GM18909 (cell line): ENCODE measurements around the gene VEGFD.

Source experiments
- ATAC-seq: cut with Tn5 transposase; IDR thresholded peaks from one replicate; pipeline ENCODE4 v1.9.1; 2021; ENCODE audit warnings: mild to moderate bottlenecking; ENCODE audit not compliant: unreplicated experiment, poor library complexity

Gene VEGFD

DNA sequence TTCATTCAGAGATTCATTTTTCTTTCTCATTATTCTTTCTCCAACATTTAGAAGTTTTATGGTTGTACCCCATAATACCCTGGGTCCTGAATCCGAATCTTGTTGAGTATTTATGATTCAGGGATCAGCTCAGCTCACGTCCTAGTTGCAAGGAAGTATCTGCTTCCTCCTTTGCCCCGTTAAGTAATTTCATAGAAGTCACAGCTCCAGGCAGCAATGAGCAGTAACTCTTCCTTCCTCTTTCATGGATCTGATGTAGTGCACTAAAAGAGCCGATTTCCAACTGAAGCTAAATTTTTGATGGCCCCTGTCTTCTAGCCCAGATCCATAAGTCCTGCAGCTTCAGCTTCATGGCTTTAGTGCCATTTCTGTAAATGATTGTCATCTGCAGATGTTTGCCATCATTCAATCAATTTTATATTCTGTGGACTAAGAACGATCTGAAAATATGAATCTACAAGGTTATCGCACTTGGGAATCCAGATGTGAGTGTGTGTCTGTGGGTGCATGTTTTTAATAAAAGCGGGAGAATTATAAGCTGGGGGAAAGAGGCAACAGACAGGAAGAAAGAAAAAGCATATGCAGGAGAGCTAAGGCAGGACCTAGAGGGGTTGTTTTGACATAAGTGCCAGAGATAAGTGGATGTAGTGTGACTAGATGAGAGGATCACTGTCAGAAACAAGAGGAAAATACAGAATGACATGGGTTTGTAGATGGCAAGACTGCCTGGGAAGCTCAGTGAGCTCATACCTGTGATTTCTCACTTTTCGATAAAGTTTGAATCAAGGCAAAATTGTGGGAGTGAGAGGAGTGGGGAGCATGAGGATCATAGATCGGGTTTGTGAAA is 17.5 kb downstream of the VEGFD start:
- ATAC-seq = no peak

- no peak for ATAC-seq
These were observed 24.5 kb downstream of the VEGFD start for GRCh38 chrX:15359701-15360100.

- ATAC-seq = no peak
These were observed 25.7 kb downstream of the VEGFD start for GRCh38 chrX:15358533-15358932.

GRCh38 chrX:15356444-15356843 is 27.8 kb downstream of the VEGFD start:
- ATAC-seq = no peak

DNA sequence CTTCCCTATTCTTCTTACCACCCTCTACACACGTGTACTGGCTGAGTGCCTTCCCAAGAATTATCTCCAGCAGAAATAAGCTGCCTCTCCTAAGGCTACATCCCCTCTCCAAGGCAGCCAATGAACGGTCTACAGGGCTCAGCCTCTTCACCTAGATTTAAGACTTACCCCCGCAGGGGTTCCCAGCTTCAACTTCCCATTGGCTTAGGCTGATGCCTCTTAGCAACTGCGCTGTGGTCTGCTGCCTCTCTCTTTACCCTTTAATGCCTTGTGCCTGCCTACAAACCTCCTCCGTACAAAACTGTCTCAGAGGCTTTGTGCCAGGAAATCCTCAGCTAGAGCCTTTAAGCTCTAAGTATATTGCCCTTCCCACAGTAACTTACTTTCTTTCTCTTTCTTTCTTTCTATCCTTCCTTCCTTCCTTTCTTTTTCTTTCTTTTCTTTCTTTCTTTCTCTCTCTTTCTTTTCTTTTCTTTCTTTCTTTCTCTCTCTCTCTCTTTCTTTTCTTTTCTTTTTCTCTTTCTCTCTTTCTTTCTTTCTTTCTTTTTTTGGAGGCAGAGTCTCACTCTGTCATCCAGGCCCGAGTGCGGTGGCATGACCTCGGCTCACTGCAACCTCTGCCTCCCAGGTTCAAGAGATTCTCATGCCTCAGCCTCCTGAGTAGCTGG is 33.8 kb downstream of the VEGFD start:
- no peak for ATAC-seq

DNA sequence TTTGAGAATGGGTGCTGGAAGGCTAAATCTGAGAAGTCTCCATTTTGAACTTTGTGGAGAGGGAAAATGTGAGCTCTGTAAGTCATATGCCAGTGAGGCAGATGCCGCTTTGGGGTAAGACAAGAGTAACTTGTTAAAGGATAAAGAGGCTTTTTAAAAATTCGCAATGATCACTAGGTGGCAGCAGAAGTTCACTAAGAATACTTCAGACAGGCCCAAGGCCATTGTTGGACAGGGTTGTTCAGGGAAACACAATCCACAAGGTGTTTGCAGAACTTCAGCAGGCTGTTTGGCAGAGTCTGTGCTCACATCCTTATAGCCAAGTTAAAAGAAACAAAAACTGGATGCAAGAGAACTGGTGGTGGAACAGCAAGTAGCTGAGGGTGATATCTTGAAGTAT is 35.2 kb downstream of the VEGFD start:
- ATAC-seq = no peak

GRCh38 chrX:15345976-15346375 is 38.2 kb downstream of the VEGFD start:
- no peak for ATAC-seq

- no peak for ATAC-seq
These were observed 40.1 kb downstream of the VEGFD start for GRCh38 chrX:15344106-15344505.

DNA sequence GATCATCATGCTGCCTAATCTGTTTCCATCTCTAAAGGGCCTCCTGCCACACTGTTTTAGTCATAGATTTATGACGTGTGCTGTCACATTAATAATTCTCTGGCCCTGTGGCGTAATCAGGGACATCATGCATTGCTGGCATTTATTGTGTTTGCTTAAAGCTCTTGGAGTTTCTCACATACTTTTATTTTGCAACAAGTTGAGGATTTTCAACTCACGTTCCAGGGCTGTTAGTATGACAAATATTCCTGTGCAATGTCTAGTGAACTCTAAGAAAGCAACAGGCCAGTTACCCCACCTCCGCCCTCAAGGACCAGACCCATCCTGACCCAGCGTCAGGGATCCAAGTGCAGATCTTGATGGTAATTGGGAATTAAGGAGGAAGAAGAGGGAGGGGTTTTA is 41.1 kb downstream of the VEGFD start:
- ATAC-seq = no peak

DNA sequence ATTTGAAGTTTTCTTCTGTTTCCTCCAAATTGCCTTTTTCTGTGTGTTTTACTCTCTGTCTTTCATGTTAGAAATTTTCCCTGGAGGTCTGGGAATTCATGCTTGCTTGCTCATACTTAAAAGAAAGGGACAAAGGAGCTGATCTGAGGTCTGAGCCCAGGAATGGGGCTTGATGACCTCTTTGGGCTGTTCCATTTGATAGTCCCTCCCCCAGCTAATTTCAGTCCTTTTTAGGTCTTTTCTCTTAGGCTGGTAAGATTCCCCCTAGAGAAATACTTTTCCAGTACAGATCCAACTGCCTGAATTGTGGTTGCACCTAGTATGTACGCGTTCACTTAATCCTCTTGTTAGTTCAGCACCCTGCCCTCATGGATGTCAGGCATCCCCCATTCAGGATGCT is 43.3 kb downstream of the VEGFD start:
- no peak for ATAC-seq

- no peak for ATAC-seq
These were observed 48.2 kb downstream of the VEGFD start for GRCh38 chrX:15336023-15336413.

- ATAC-seq = peak; percentile 99
These were observed 48.8 kb downstream of the VEGFD start, which contains the start of gene PIGA for GRCh38 chrX:15335135-15336022. TSS of gene PIGA (minus strand) at chrX:15335523. CDS start at chrX:15331930, 3,593 bp downstream.

- no peak for ATAC-seq
These were observed 49.7 kb downstream of the VEGFD start for GRCh38 chrX:15334561-15334960.

DNA sequence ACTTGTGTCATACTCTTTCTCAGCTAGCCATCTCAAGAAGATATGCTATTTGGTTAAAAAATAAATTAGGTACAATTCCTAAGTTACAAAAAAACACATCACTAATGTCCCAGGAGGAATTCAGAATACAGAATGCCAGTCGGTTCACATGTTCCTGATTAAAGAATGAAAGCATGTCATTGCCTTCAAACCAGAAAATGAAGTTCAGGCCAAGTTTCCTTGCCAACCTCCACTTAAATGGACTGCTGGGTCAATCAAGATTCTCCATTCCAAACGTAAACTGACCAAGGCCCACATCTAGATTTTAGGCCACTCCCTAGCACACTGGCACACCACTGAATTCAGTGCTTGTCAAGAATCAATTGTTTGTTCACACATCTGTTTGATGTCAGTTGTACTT is 55.4 kb downstream of the VEGFD start:
- no peak for ATAC-seq

GRCh38 chrX:15328131-15328530 is 56.1 kb downstream of the VEGFD start:
- ATAC-seq = no peak

DNA sequence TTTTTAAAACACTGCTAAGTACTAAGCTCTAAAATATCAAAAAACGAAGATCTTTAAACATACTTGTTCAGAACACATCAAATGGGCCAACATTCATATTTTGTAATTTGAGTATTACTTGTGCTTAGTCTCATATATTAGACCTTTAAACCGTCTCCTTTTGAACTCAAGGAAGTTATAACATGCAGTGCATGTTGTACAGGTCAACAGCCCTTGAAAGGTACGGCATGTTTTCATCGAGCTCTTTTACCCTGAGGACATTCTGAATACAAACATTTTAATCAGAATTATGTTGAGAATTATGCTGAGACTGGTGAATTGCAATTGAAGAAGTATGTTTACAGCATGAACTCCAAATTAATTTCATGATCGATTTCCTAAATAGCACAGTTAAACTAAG is 61.7 kb downstream of the VEGFD start:
- ATAC-seq = no peak

- no peak for ATAC-seq
These were observed 62.1 kb downstream of the VEGFD start for GRCh38 chrX:15322072-15322471.

GRCh38 chrX:15321447-15321846 is 62.8 kb downstream of the VEGFD start:
- ATAC-seq = no peak

DNA sequence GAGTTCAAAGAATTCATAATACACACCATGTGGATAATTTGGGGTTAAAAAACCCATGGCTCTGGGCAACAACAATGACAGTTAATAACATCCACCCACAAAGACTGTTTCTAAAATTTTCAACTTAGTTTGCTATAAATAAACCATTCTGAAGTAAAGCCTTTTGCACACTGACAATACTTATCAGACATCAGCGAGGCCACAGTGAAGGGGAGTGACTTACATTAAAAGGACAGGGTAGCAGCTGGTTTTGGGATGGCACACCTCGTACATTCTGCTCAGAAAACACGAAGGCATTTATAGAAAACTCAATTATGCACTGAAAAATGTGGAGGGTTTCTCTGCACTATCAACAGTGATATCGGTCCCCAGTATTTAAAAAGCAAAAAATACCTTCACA is 63.9 kb downstream of the VEGFD start:
- ATAC-seq = no peak

- ATAC-seq = no peak
These were observed 65.1 kb downstream of the VEGFD start for GRCh38 chrX:15319075-15319474.

DNA sequence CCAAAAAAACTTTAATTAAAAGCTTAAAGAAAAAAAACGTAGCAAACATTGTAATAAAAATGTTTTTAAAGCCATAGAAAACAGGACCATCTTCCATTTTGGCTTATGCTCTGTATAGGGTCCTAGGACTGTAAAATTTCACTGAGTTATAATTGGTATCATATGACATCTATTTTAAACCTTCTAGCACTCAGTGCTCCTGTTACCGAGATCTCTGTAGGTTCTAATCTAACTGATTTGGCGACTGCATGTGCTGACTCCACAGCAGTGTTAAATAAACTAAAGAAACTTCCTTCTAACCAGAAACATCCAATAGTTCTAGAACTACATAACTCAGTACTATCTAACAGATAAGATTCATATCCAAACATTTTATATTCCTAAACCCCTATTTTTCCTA is 68.7 kb downstream of the VEGFD start, which contains the start of gene ASB11:
TSS of gene ASB11 (minus strand) at position 132 of the 400 bp plus-strand sequence. CDS start at position 97, 35 bp downstream.
- no peak for ATAC-seq
